T47D (cell line): ENCODE measurements around the gene STX10.

ENCODE experiments used
- DNase-seq, 2 experiments: peaks; one replicate each; pipeline versions ENCODE4 v3.0.0 to v3.0.0-alpha.2; 2011 to 2012; ENCODE audit warnings: low read depth in 1 of 2, low spot score in 1 of 2
- JUND ChIP-seq: IDR thresholded peaks from 2 replicates; pipeline ENCODE4 v1.6.1; 2012; ENCODE audit warnings: low read depth
- in situ Hi-C: cut with HindIII; loops from 2 replicates; pipeline ENCODE4 v1.10.0; 2016; ENCODE audit warnings: low sequenced_read_pairs, low pct_unique_long_range_greater_than_20kb

Gene STX10

DNA sequence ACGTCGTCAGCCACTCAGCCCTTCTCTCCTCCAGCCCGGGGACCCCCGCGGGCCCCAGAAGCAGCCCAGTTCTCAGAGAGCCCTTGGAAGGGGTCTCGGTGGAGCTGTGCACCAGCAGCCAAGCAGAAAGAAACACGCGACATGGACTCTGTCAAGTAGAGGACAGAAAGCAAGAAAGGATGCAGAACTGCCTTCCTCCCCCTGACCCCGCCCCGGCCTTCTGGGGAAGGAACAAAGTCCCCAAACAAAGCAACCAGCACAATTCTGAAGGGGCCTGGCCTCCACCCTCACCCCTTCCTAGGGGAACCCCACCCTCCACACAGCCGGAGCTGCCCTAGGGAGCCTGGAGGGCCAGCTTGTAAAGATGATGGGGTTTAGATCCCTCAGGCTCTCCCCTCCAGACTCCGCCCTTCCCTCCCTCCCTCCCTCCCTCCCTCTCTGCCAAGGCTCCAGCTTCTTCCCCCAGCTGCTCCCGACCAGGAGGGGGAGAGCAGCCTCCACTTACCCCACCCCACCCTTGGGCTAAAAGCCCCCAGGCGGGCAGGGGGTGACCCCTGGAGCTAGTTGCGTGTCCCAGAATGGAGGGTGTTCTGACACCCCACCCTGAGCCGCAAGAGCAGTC lies 55.3 kb downstream of the STX10 start:
- in situ Hi-C loops: no loop called here
- no peak for TF ChIP-seq JUND
- DNase-seq: no peak

DNA sequence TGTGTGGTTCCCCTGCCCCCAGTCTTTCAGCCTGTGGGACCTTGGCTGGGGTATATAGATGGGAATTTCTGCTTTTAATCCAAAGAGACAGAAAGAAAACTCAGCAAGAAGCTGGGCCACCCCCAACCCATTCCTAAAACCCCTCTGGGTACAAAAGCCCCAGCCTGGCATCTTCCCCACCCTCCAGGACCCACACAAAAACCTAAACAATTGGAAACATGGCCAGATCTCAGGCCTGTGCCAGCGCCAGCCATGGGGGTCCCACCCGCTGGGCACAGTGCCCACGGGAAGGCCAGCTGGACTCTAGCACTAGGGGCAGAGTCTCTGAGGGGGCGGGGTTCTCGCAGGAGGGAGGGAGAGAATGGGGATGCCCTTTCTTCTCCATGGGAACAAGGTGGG lies 56.1 kb downstream of the STX10 start:
- in situ Hi-C loops: no loop called here
- no peak for DNase-seq
- TF ChIP-seq JUND: no peak
